ENCODE data around the gene DIRAS1. TPM values are rescaled to one million over a fixed set of nuclear protein-coding genes. Genes with fewer than 3 reads are reported as not detected.

The DIRAS1 gene
- total and polyA plus RNA-seq, 2 donors (not counting 3 experiments of a cell fraction or from before 2014, with no cell fraction given): 0.09 to 0.17 TPM

DNA sequence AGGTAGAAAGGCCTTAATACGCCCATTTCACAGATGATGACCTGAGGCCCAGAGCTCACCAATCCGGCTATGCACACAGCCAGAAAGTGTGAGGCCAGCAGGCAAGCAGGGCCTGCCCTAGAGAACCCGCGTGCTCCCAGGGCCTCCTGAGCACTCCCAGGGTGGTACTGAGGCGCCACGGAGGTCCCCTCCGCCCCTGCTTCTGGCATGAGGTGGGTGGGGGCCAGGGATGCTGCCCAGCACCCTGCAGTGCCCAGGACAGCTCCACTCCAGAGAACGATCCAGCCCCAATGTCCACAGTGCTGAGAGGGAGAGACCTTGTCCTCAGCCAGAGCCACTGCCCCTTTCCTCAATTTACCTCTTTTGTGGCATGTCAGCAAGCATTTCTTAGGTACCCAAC is 48.0 kb upstream of the DIRAS1 start:
- CTCF ChIA-PET: no interaction called here
- TF ChIP-seq MYC (IDR thresholded peaks at IDR 0.05; ENCODE audit: low read depth, low read length) (no peak), FOS (IDR thresholded peaks at IDR 0.05; ENCODE audit: borderline replicate concordance, insufficient read depth, low read length) (no peak), POLR2AphosphoS5 (IDR thresholded peaks at IDR 0.05; ENCODE audit: insufficient read depth, low read depth, low read length) (no peak), POLR2A (IDR thresholded peaks at IDR 0.05; ENCODE audit: low read depth, low read length) (no peak), GATA2 (IDR thresholded peaks at IDR 0.05; ENCODE audit: insufficient read depth, insufficient read length, low read depth, low read length) (no peak), EZH2 (IDR thresholded peaks at IDR 0.05; ENCODE audit: borderline replicate concordance, low read depth, low read length, severe bottlenecking) (no peak), JUN (IDR thresholded peaks at IDR 0.05; ENCODE audit: borderline replicate concordance, insufficient read depth, insufficient read length, low read depth) (no peak)
- TF ChIP-seq, protein P1, sequence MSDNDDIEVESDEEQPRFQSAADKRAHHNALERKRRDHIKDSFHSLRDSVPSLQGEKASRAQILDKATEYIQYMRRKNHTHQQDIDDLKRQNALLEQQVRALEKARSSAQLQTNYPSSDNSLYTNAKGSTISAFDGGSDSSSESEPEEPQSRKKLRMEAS (IDR thresholded peaks at IDR 0.05; ENCODE audit: insufficient read depth, insufficient read length): no peak
- TF ChIP-seq, protein P2, sequence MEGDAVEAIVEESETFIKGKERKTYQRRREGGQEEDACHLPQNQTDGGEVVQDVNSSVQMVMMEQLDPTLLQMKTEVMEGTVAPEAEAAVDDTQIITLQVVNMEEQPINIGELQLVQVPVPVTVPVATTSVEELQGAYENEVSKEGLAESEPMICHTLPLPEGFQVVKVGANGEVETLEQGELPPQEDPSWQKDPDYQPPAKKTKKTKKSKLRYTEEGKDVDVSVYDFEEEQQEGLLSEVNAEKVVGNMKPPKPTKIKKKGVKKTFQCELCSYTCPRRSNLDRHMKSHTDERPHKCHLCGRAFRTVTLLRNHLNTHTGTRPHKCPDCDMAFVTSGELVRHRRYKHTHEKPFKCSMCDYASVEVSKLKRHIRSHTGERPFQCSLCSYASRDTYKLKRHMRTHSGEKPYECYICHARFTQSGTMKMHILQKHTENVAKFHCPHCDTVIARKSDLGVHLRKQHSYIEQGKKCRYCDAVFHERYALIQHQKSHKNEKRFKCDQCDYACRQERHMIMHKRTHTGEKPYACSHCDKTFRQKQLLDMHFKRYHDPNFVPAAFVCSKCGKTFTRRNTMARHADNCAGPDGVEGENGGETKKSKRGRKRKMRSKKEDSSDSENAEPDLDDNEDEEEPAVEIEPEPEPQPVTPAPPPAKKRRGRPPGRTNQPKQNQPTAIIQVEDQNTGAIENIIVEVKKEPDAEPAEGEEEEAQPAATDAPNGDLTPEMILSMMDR (IDR thresholded peaks at IDR 0.05; ENCODE audit: extremely low read depth in 1 of 2, insufficient read depth in 1 of 2, low read depth in 1 of 2, low read length in 2 of 2): no peak

More for the DNA sequence above, 48.0 kb upstream of the DIRAS1 start:
- H3K4me3 ChIP-seq (replicated peaks in 1 of 3; ENCODE audit: insufficient read depth in 1 of 3, low read depth in 1 of 3, low read length in 3 of 3): no peak overlapping the region
- DNase-seq (ENCODE audit: low read depth, low spot score) (no peak), FAIRE-seq (no peak)
- H3K36me3 ChIP-seq (ENCODE audit: control insufficient read depth in 2 of 2, extremely low read depth in 1 of 2, insufficient read depth in 2 of 2, low read length in 2 of 2): peaks cover 0 to 28% of the 10 kb centered on the region in 2 experiments
- H3K9ac ChIP-seq (replicated peaks; ENCODE audit: extremely low read depth, insufficient read depth, low read length): no peak overlapping the region
- POLR2A ChIA-PET: no interaction called here
- H3K27ac ChIP-seq (ENCODE audit: insufficient read depth, low read depth, low read length): no peak overlapping the region
- peaks cover 38% of the 10 kb centered on the region for H3K79me2 ChIP-seq (ENCODE audit: control insufficient read depth, insufficient read depth, low read length)
- H3K9me3 ChIP-seq (replicated peaks; ENCODE audit: control insufficient read depth, insufficient read depth, low read length): no peaks in the 10 kb centered on the region
- no TSS peak for BruUV-seq (replicated peaks)
- dilution Hi-C loops (cut with MboI; ENCODE audit: extremely low pct_ligation_motif_present, low sequenced_read_pairs): no loop called here
- H3K4me1 ChIP-seq (ENCODE audit: control insufficient read depth, extremely low read depth, insufficient read depth, low read length): no peaks in the 10 kb centered on the region
- no peaks in the 10 kb centered on the region for H3K27me3 ChIP-seq (ENCODE audit: control insufficient read depth in 2 of 2, insufficient read depth in 2 of 2, low read length in 2 of 2)
- no peaks in the 10 kb centered on the region for H3K9me1 ChIP-seq (replicated peaks; ENCODE audit: control insufficient read depth, extremely low read depth, insufficient read depth, low read length)
- no peaks in the 10 kb centered on the region for H4K20me1 ChIP-seq (replicated peaks; ENCODE audit: control insufficient read depth, extremely low read depth, insufficient read depth, low read length)
- H2AFZ ChIP-seq (ENCODE audit: low read depth, low read length): no peak overlapping the region
- intact Hi-C loops (cut with micrococcal nuclease): no loop called here
- H3K4me2 ChIP-seq (ENCODE audit: insufficient read depth, low read length): no peak overlapping the region
